Eye (tissue), 1 donor: ENCODE data around the gene PCNX4.

ENCODE experiments used
- DNase-seq: peaks from one replicate; pipeline ENCODE4 v3.0.0-alpha.2; 2015

Gene PCNX4

DNA sequence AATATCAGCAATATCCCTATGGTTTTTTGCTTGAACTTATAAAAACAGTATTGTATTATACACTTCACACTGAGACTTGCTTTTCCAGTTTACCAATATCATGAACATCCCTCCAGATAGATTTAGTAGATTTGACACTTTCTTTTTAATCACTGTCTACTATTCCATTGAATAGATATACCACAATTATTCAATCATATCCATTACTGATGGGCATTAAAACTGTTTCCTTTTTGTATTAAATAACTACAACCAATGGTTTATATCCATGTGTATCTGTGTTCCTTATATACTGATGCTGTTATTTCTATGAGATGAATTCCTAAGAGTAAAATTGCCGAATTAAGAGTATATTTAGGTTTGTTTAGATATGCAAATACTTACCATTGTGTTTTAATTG lies 86.4 kb downstream of the PCNX4 start:
- no peak for DNase-seq

DNA sequence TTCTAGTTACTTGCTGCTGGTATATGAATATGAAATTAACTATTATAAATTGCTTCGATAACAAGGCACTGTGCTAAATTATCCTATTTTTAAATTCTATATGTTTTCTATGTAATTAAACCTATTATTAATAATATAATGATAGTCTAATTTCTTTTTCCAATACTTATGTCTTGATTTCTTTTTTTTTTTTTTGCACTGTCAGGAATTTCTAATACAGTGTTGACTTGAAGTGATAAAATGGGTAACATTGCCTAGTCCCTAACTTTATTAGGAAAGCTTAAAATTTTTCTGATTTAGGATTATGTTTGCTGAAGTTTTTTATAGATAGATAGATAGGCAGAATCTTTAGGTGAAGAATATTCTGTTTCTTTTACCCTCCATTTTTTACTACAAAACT lies 87.1 kb downstream of the PCNX4 start:
- DNase-seq, result no peak

DNA sequence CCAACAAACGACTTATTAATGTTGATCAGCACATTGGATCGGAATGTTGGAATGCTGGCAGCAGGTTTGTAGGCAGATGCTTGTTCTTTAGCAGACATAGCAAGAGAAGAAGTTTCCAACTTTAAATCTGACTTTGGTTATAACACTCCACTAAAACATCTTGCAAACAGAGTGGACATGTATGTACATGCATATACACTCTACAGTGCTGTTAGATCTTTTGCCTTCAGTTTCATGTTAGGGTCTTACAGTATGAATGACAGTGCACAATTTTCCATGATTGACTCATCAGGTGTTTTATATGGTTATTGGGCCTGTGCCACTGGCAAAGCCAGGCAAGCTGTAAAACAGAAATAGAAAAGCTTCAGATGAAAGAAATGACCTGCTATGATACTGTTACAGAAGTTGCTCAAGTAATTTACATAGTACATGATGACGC lies 87.7 kb downstream of the PCNX4 start:
- DNase-seq, result no peak

DNA sequence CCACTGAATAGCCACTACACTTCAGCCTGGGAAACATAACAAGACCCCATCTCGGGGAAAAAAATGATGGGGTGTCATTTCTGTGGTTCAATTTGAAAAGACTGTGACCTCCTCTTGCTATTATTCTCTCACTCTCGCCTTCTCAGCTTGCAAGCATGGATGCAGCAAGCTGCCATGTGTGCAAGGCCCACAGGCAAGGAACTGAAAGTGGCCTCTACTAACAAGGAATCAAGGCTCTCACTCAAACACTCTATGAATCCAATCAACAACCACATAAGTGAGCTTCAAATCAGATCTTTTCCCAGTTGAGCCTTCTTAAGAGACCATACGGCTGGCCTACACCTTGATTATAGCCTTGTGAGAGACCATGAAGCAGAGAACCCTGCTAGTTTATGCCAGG lies 91.4 kb downstream of the PCNX4 start:
- no peak for DNase-seq

DNA sequence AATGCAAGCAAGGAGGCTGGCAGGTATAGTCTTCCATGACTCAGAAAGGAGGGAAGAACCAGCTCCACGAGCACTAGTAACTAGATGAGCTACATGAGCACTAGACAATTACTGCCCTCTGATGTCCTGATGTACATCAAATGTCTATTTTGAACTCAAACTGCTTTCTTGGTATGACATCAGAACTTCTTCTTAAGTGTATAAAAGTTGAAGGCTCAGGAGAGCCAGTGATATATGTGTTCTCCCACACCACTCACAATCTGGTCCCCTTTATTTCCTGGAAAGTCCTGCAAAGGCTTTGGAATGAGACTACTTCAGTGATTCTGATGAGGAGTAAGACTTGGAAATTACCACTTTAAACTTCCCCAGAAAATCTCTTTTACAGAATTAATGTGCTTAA lies 92.0 kb downstream of the PCNX4 start:
- DNase-seq, result no peak

DNA sequence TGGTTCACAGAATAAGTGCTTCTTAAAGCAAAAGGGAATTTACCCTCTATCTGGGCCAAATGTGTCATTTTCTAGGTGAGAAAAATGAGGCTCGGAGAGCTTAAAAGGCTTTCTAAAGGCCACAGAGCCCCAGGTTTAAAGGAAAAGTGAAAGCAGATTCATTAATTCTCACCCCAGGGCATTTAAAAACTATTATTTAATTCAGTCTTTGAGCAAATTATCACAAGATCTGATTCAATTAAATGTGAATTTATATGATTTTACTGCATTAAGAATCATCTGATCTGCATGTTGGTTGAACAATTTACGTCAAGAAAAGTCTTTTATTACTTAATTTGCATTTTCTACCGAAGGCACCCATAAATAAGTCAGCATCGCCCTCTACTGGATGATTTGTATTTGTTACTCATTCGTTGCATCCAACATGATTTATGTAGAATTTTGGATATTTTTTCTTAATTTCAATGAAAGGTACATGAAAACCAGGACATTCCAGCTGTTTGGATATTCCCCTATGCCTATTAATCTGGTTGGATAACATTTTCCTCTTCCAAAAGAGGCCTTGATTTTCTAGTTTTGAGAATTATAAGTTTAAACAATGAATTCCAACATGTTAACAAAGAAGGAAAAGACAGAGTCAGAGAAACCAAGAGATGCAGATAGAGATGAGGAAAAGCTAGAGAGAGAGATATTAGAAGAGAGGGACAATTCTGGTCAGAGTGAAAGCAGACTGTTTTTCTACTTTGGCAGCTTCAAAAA lies 92.6 kb downstream of the PCNX4 start:
- peak; percentile 91 for DNase-seq

DNA sequence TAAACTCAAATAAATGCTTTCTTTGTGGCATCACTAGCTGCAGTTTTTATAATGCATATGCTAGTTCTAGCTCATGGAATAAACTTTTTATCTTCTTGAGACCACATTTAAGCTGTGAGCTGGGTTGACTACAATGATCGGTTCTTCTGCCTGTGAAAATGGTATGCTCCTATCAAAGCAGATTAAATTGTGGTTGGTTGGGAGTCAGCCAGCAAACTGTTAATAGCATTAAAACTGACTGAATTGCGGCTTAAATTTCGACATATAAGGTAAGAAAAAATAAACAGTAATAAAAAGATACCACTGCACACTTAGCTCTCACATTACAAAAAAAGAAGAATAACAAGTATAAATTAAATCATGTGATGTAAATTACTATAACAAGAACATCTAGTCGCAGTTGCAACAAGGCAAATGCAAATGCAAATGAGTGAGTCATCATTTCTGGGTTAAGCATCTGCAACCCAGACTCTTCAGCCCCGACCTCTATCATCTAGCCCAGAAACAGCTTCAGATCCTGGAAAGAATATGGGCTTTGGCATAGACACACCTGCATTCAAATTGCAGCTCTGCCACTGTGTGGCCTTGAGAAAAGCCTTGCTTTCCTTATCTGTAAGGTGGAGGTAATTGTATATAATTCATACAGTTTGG lies 93.3 kb downstream of the PCNX4 start:
- no peak for DNase-seq

DNA sequence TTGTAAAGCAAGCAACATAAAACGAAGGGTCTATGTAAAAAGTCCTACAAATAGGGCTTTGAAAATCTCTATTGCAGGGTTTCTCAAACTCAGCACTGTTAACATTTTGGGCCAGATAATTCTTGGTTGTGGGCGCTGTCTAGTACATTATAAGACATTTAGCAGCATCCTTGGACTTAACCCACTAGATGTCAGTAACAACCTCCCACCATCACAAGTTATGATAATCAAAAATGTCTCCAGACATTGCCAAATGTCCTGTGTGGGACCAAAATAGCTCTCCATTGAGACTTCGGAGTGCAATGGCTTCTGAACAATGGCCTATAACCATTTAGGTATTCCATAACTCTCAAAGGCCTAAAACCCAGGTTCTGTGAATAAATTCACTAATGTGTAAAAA lies 96.4 kb downstream of the PCNX4 start:
- DNase-seq, result peak; percentile 56

DNA sequence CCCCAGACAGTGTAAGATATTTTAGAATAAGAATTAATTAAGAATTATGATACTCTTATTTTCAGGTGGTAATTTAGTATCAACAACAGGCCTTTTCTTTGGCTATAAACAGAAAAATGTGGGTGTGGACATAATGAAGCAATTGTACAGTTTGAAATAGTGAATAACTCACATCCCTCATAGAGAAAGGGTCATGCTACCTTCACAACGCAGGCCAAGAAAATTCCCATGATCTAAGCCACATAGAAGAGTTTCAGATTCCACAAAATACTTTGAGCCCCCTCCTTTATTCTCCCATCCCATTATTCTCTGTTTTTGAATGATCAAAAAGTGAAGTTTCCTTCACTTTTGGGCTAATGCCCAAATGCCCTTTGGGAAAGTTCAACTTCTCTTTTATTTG lies 97.0 kb downstream of the PCNX4 start:
- DNase-seq, result no peak

DNA sequence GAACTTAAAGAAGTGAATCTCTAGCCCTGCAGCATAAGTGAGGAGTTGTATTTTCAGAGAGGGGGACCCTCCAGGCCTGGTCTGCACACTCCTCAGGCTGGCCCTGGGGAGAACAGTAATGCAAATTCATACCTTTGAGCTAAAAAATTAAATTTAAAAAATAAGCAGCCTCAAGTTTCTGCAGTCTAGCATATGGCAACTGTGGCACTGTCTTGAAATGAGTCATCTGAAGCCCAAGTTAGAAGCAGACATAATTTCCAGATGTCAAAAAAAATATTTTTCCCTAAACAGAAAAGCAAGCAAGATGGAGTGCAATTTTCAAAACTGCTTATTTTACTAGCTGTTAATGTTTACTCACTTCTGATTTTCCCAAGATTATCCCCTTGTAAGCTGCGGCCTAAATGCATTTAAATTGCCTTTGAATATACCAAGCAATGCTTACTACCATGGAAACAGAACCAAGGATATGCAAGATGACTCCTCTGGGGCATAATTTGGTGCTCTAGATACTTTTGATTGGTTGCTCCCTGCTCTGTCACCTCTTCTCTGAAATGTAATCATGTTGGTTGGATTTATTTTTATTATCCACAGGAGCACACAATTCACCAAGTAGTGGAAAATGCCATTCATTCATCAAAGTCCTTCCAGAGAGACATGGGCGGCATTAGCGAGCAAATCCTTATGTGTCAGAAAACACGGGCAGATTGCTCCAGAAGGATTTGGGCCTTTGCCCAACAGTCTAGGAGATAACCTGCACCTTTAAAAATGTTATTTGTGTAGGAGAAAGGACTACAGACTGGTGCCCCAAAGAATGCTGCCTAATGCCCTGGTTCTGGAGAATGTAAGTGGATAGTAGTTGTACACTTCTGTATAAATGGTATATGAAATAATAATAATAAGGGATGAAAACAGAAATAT lies 98.5 kb downstream of the PCNX4 start:
- DNase-seq, result no peak

DNA sequence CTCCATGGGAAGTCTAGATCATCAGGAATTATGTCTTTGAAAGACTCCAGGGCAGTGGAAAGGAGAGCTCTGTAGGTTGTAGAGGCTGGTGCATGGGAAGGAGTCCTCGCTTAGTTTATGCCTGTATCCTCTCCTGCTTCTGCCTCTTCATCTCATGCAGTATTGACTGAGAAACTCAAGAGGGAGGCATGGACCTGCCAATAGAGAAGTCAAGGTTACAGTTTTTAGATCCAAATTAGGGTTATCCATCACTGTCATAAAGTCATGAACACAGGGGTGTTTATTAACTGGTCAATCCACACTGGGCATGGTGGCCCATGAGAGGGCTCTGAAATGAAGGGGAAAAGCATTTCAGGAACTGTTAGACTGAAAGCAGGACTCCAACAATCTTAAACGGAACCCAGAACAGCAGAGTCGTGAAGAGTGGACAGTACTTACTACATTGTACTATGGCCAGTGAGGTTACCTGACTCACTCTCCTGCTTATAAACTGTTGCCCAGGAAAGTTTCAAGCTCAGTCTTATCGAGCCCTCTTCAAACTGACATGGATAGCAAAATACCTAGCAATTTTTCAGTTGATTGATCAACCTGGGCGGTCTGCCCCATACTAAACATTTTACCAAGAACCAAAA lies 103.6 kb downstream of the PCNX4 start:
- DNase-seq, result no peak

DNA sequence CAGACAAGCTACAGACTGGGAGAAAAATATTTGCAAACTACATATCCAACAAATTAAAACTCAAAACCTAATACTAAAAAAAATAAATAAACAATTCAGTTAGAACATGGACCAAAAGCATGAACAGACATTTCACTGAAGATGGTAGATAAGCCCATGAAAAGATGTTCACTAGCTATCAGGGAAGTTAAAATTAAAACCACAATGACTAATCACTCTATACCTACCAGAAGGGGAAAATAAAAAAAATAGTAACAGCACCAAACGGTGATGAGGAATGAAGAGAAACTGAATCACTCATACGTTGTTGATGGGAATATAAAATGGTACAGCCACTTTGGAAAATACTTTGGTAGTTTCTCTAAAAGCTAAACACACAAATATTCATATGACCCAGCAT lies 104.6 kb downstream of the PCNX4 start:
- no peak for DNase-seq

DNA sequence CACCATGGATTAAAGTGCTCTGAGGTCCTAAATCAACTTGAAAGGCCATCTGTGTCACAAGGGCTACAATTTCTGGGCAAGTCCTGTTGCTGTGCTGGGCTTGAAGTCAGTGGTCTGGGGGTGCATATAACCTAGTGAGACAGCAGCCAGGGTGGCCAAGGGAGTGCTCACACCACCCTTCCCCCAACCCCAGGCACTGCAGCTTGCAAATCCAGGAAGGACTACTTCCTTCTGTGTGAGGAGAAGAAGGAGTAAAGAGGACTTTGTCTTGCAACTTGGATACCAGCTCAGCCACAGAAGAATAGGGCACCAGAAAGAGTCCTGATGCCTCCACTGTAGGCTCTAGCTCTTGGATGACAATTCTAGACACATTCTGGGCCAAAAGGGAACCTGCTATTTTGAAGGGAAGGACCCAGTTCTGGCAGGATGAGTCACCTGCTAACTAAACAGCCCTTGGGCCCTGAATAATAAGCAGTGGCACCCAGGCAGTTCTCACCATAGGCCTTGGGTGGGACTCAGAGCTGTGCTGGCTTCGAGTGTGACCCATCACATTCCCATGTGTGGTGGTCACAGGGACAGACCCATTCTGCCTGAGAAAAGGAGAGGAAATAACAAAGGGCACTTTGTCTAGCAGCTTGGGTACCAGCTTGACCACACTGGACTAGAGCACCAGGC lies 106.0 kb downstream of the PCNX4 start:
- no peak for DNase-seq

DNA sequence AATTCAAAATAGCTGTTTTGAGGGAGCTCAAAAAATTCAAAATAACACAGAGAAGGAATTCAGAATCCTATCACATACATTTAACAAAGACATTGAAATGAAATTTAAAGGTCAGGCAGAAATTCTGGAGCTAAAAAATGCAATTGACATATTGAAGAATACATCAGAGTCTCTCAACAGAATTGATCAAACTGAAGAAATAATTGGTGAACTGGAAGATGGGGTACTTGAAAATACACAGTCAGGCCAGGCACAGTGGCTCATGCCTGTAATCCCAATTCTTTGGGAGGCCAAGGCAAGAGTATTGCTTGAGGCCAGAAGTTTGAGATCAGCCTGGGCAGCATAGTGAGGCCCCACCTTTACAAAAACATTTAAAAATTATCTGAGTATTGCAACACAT lies 107.6 kb downstream of the PCNX4 start:
- DNase-seq, result no peak

DNA sequence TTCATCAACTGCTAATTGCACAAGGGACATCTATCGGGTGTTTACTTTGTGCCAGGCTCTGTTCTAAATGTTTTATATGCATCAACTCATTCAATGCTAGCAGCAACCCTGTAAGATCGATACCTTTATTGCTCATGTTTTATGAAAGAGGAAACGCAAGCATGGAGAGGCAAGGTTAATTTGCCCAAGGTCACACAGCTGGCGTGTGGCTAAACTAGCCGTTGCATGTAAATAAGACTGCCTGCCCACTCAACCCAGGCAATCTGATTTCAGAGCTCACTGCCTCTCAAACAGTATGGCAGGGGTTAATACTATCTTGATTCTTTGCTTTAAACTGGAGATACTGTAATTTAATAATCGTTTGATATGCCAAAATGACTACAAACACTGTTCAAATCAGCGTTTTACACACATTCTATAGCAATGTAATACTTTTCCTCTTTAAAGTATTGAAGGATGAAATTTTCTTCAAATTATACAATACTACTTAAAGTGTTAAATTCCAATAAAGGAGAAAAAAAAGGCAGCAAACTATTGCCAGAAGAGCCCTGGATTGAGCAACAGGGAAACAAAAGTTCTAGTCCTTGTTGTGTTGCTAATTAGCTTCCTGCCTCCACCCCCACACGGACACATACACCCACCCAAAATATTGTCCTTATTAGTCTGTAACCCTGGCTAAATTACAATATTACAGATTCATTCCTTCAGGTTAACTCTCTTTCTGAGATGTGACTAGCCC lies 112.5 kb downstream of the PCNX4 start:
- peak; percentile 88 for DNase-seq

DNA sequence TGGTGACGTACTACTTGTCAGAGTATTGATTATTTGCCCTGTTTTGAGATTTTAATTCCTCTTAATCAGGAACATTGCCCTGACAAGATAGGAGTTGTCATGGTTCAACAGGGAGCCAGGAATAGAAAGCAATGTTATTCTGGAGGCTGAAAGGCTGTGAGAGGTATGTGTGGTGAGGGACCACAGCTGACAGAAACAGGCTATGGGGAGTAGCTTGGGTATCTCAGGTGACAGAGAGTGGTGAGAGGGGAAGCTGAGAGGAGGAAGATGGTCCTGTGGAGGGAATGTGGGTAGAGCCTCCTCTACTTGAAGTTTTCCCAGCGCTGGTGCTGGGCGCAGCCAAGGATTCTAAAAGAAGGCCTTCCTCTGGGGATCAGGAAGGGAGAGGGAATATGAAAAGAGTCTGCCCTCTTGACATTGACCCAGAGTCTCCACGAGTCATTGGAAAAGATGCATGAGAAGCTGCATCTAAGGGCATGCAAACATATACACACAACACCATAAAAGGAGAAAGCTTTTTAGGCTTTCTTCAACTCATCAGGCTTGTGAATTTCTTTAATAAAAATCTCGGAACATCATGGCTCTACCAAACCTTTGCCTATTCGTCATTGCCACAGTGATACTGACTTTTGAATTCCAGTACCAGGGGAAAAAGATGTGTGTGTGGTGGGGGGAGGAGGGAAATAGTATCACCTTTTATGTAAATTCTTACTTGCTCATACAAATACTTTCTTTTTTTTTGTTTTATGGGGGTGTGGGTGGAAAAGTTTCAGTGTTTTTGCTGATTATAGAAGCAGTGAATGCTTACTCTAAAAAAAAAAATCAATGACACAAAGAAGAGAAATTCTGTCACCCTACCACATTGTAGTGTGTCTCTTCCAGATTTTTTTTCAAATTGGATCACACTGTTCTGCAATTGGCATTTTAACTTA lies 113.4 kb downstream of the PCNX4 start:
- DNase-seq, result peak; percentile 41

DNA sequence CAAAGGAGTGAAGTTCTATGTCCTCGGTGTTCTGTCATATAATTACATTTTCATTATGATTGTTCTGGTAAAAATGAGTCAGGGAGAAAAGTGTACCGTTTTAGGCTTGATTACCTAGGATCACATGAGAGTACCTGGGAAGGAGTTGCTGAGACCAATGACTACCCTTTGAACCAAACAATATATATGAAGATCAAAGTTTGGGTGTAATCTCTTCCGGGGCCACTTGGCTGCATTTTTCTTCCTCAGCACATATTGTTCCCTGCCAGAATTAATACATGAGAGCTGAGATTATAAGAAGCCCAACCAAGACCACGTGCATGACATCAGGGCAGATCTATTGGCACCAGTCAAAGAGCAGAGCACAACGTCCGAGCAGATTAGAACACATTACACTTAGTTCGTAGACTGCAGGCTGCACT lies 114.5 kb downstream of the PCNX4 start:
- no peak for DNase-seq

DNA sequence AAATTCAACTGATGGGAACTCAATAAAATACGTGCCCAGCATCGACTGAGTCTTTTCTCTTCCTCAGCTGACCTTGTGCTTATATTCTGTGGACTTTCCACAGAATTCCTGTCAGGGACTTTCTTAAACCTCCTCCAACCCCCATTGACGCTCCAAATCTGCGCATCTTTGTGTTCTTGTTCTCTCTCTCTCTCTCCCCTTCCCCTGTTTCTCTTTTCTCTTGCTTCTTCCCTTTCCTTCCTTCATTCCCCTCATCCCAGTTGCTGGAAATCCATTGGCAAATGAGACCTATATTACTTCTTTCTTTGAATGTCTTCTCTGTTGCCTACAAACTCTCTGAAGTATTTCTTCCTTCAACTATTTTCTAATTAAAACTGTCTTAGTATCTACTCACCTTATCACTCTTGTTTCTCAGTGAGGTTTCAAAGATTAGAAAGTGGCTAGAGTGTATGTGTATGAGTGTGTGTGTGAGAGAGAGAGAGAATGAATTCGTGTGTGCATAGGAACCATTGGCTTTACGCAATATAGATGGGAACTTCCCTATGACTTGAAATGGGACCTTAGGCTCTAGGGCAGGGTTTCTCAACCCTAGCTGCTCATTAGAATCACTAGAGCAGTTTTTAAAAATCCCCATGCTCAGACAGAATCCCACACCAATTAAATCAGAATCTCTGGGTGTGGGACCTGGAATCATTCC lies 115.3 kb downstream of the PCNX4 start:
- DNase-seq, result no peak

DNA sequence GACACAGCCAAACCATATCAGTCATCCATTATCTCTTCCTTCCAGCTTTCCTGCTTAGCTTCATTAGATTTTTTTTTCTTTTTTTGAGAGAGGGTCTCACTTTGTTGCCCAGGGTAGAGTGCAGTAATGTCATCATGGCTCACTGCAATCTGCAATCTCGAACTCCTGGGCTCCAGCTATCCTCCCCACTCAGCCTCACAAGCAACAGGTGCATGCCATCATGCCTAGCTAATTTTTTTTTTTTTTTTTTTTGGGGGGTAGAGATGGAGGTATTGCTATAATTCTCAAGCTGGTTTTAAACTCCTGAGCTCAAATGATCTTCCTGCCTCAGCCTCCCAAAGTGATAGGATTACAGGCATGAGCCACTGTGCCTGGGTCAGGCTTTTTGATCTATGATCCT lies 119.0 kb downstream of the PCNX4 start:
- DNase-seq, result no peak

DNA sequence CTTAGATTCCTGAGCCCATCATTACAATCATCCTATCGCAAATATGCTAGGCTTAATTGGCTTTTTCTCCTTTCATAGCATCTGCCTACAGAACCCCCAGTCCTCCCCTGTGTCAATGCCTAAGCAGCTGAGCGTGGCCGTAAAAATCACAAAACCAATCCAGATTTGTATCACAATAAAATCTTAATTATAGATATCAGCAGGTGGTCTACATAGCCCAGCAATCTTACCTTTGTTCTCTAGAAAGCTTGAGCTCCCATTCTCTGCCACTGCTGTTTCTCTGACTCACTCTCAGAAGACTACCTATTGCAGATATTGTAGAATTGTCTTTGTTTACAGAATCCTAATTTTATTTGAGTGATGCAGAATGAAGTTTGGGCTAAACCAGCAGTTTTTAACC lies 119.4 kb downstream of the PCNX4 start:
- DNase-seq, result peak; percentile 20
